H1 (cell line): ENCODE results near the gene VPS50. TPM values are rescaled to one million over a fixed set of nuclear protein-coding genes. Genes with fewer than 3 reads are reported as not detected.

Experiments used
- TCF12 ChIP-seq: IDR thresholded peaks from 2 replicates; pipeline ENCODE4 v1.6.1; 2011; ENCODE audit warnings: low read depth, mild to moderate bottlenecking, low read length
- polyA plus RNA-seq, 7 experiments: library from polyadenylated mRNA; depleted of rRNA in 3 of 7; stranded (reverse) in 5 of 7; unstranded in 2 of 7; fragments of >200 nt in 5 of 7; fragments of 200-250 nt in 2 of 7; gene quantifications; 1 replicate in 5 of 7; 2 replicates in 1 of 7; 4 replicates in 1 of 7; pipeline versions ENCODE4 v1.2.1 to v1.2.3, GENCODE V29; 2011 to 2013; ENCODE audit warnings: missing spikeins in 2 of 7, mixed read lengths in 2 of 7
- total RNA-seq: library from RNA; stranded (reverse); fragmentation: NEBNext Ultra II Directional; extraction: Animal tissue kit (Norgen Biotek cat#: 25700); gene quantifications from 2 replicates; pipeline ENCODE4 v1.2.1, GENCODE V29; 2021
- TF ChIP-seq, protein P1 (sequence below): fragments of 300-600 bp; sonication (generic); IDR thresholded peaks from 2 replicates; pipeline ENCODE4 v1.7.1; 2012; ENCODE audit warnings: low read length, moderate library complexity, mild to moderate bottlenecking, inconsistent platforms; ENCODE audit not compliant: insufficient replicate concordance

Gene VPS50
- total and polyA plus RNA-seq, 2 of the 8 experiments (the other 6 are each of a cell fraction or from before 2014, with no cell fraction given), result 3.7 to 9.3 TPM

DNA sequence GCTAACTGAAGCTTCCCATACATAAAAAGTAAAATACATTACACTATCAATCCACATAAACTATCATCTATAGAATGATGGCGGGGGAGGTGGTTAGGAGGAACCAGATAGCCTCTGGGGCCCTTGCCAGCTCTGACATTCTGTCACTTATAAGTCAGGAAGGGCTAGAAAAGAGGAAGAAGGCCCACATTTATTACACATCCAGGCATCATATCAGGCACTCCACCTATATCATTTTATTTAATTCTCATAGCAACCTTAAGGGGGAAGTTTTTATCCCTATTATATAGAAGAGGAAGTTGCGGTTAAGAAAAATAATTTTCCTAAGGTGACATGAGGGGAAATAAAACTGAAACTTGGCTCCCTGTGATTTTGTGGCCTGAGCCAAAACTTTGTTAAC, 35.8 kb upstream of the VPS50 start (continued):
- TF ChIP-seq, protein P1, sequence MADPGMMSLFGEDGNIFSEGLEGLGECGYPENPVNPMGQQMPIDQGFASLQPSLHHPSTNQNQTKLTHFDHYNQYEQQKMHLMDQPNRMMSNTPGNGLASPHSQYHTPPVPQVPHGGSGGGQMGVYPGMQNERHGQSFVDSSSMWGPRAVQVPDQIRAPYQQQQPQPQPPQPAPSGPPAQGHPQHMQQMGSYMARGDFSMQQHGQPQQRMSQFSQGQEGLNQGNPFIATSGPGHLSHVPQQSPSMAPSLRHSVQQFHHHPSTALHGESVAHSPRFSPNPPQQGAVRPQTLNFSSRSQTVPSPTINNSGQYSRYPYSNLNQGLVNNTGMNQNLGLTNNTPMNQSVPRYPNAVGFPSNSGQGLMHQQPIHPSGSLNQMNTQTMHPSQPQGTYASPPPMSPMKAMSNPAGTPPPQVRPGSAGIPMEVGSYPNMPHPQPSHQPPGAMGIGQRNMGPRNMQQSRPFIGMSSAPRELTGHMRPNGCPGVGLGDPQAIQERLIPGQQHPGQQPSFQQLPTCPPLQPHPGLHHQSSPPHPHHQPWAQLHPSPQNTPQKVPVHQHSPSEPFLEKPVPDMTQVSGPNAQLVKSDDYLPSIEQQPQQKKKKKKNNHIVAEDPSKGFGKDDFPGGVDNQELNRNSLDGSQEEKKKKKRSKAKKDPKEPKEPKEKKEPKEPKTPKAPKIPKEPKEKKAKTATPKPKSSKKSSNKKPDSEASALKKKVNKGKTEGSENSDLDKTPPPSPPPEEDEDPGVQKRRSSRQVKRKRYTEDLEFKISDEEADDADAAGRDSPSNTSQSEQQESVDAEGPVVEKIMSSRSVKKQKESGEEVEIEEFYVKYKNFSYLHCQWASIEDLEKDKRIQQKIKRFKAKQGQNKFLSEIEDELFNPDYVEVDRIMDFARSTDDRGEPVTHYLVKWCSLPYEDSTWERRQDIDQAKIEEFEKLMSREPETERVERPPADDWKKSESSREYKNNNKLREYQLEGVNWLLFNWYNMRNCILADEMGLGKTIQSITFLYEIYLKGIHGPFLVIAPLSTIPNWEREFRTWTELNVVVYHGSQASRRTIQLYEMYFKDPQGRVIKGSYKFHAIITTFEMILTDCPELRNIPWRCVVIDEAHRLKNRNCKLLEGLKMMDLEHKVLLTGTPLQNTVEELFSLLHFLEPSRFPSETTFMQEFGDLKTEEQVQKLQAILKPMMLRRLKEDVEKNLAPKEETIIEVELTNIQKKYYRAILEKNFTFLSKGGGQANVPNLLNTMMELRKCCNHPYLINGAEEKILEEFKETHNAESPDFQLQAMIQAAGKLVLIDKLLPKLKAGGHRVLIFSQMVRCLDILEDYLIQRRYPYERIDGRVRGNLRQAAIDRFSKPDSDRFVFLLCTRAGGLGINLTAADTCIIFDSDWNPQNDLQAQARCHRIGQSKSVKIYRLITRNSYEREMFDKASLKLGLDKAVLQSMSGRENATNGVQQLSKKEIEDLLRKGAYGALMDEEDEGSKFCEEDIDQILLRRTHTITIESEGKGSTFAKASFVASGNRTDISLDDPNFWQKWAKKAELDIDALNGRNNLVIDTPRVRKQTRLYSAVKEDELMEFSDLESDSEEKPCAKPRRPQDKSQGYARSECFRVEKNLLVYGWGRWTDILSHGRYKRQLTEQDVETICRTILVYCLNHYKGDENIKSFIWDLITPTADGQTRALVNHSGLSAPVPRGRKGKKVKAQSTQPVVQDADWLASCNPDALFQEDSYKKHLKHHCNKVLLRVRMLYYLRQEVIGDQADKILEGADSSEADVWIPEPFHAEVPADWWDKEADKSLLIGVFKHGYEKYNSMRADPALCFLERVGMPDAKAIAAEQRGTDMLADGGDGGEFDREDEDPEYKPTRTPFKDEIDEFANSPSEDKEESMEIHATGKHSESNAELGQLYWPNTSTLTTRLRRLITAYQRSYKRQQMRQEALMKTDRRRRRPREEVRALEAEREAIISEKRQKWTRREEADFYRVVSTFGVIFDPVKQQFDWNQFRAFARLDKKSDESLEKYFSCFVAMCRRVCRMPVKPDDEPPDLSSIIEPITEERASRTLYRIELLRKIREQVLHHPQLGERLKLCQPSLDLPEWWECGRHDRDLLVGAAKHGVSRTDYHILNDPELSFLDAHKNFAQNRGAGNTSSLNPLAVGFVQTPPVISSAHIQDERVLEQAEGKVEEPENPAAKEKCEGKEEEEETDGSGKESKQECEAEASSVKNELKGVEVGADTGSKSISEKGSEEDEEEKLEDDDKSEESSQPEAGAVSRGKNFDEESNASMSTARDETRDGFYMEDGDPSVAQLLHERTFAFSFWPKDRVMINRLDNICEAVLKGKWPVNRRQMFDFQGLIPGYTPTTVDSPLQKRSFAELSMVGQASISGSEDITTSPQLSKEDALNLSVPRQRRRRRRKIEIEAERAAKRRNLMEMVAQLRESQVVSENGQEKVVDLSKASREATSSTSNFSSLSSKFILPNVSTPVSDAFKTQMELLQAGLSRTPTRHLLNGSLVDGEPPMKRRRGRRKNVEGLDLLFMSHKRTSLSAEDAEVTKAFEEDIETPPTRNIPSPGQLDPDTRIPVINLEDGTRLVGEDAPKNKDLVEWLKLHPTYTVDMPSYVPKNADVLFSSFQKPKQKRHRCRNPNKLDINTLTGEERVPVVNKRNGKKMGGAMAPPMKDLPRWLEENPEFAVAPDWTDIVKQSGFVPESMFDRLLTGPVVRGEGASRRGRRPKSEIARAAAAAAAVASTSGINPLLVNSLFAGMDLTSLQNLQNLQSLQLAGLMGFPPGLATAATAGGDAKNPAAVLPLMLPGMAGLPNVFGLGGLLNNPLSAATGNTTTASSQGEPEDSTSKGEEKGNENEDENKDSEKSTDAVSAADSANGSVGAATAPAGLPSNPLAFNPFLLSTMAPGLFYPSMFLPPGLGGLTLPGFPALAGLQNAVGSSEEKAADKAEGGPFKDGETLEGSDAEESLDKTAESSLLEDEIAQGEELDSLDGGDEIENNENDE, result no peak
- TF ChIP-seq TCF12, result no peak
